K562 (cell line): ENCODE measurements around the gene INTS6.

Experiments used
- CTCF ChIP-seq, 3 experiments: IDR thresholded peaks in 2 of 3; conservative IDR thresholded peaks in 1 of 3; 2 replicates each; pipeline ENCODE4 v1.5.1; 2011 to 2012; ENCODE audit warnings: low read length in 3 of 3, mild to moderate bottlenecking in 3 of 3, control low read depth in 2 of 3, improper control_type of control experiment in 1 of 3, inconsistent platforms in 1 of 3, low read depth in 1 of 3, mixed read lengths in 1 of 3, moderate library complexity in 1 of 3; ENCODE audit not compliant: insufficient read depth in 2 of 3
- ETS1 ChIP-seq: conservative IDR thresholded peaks from 2 replicates; pipeline ENCODE4 v1.6.1; 2011; ENCODE audit warnings: low read depth, mild to moderate bottlenecking, low read length; ENCODE audit not compliant: control insufficient read depth
- NFE2 ChIP-seq: IDR thresholded peaks from 2 replicates; pipeline ENCODE4 v1.6.1; 2014; ENCODE audit warnings: antibody characterized with exemption, low read depth
- SP1 ChIP-seq: sonication (generic); formaldehyde crosslinking; IDR thresholded peaks from 2 replicates; pipeline ENCODE4 v1.8.1; 2022; ENCODE audit warnings: mild to moderate bottlenecking, missing genetic modification reagents
- TAF9B ChIP-seq: fragments of 450-650 bp; IDR thresholded peaks from 2 replicates; pipeline ENCODE4 v1.6.1; 2018; ENCODE audit warnings: mild to moderate bottlenecking; ENCODE audit not compliant: partially characterized antibody

- TF ChIP-seq TAF9B (no peak), CTCF (IDR thresholded peaks at IDR 0.05 in 2 of 3, conservative IDR thresholded peaks at IDR 0.05 in 1 of 3; ENCODE audit: insufficient read depth in 2 of 3, low read depth in 1 of 3, low read length in 3 of 3) (no peak), ETS1 (no peak), SP1 (no peak), NFE2 (no peak)
Measured at GRCh38 chr13:51455532-51455931, 2.7 kb upstream of the INTS6 start.
